H9 (cell line): Measurements from ENCODE around the gene NIT2. TPM values are rescaled to one million over a fixed set of nuclear protein-coding genes. Genes with fewer than 3 reads are reported as not detected.

Experiments used
- DNase-seq: peaks from one replicate; pipeline ENCODE4 v3.0.0-alpha.2; 2017
- H2AFZ ChIP-seq: one replicate; pipeline ENCODE4 v1.6.1; 2013; ENCODE audit warnings: mild to moderate bottlenecking, low read length, control low read depth, moderate library complexity
- H2AK5ac ChIP-seq: 2 replicates; pipeline ENCODE4 v1.6.1; 2013; ENCODE audit warnings: low read length, control low read depth, mixed read lengths; ENCODE audit not compliant: insufficient read length
- H2BK120ac ChIP-seq: one replicate; pipeline ENCODE4 v1.6.1; 2013; ENCODE audit warnings: low read depth, mild to moderate bottlenecking, low read length, control low read depth, inconsistent platforms; ENCODE audit not compliant: poor library complexity, severe bottlenecking
- H2BK12ac ChIP-seq: 2 replicates; pipeline ENCODE4 v1.6.1; 2013; ENCODE audit warnings: low read length, control low read depth, mixed read lengths, low read depth; ENCODE audit not compliant: insufficient read length
- H2BK15ac ChIP-seq: 2 replicates; pipeline ENCODE4 v1.6.1; 2013; ENCODE audit warnings: low read depth, low read length, control low read depth
- H2BK20ac ChIP-seq: one replicate; pipeline ENCODE4 v1.6.1; 2013; ENCODE audit warnings: low read depth, mild to moderate bottlenecking, low read length, control low read depth, inconsistent platforms; ENCODE audit not compliant: poor library complexity, severe bottlenecking
- H2BK5ac ChIP-seq: 2 replicates; pipeline ENCODE4 v1.6.1; 2013; ENCODE audit warnings: low read length, control low read depth, mixed read lengths; ENCODE audit not compliant: insufficient read length
- H3K14ac ChIP-seq: 2 replicates; pipeline ENCODE4 v1.6.1; 2013; ENCODE audit warnings: low read length, control low read depth; ENCODE audit not compliant: insufficient read depth
- H3K18ac ChIP-seq: 2 replicates; pipeline ENCODE4 v1.6.1; 2013; ENCODE audit warnings: low read depth, mild to moderate bottlenecking, mixed read lengths, low read length, control low read depth; ENCODE audit not compliant: insufficient read length
- H3K23ac ChIP-seq: 2 replicates; pipeline ENCODE4 v1.6.1; 2013; ENCODE audit warnings: low read length, control low read depth, mixed read lengths, low read depth; ENCODE audit not compliant: insufficient read length
- H3K23me2 ChIP-seq: 2 replicates; pipeline ENCODE4 v1.6.1; 2013; ENCODE audit warnings: low read depth, mild to moderate bottlenecking, mixed read lengths, low read length, control low read depth; ENCODE audit not compliant: insufficient read length, poor library complexity, severe bottlenecking
- H3K27ac ChIP-seq: 2 replicates; pipeline ENCODE4 v1.5.1; 2013; ENCODE audit warnings: low read length, control low read depth, mixed read lengths, low read depth; ENCODE audit not compliant: insufficient read length
- H3K27me3 ChIP-seq: 2 replicates; pipeline ENCODE4 v1.6.1; 2013; ENCODE audit warnings: low read length, control low read depth, inconsistent platforms; ENCODE audit not compliant: insufficient read depth
- H3K4ac ChIP-seq: 2 replicates; pipeline ENCODE4 v1.6.1; 2013; ENCODE audit warnings: low read depth, mild to moderate bottlenecking, control low read depth, inconsistent platforms, low read length, moderate library complexity
- H3K4me1 ChIP-seq: 2 replicates; pipeline ENCODE4 v1.6.1; 2013; ENCODE audit warnings: low read length, control low read depth, inconsistent platforms; ENCODE audit not compliant: insufficient read depth
- H3K4me2 ChIP-seq: 2 replicates; pipeline ENCODE4 v1.6.1; 2013; ENCODE audit warnings: low read length, control low read depth, mixed read lengths; ENCODE audit not compliant: insufficient read length, insufficient read depth
- H3K56ac ChIP-seq: 2 replicates; pipeline ENCODE4 v1.6.1; 2013; ENCODE audit warnings: low read depth, mild to moderate bottlenecking, mixed read lengths, low read length, control low read depth; ENCODE audit not compliant: insufficient read length
- H3K79me1 ChIP-seq: 2 replicates; pipeline ENCODE4 v1.6.1; 2013; ENCODE audit warnings: low read depth, mild to moderate bottlenecking, moderate library complexity, low read length, control low read depth, inconsistent platforms; ENCODE audit not compliant: insufficient read depth, poor library complexity, severe bottlenecking
- H3K79me2 ChIP-seq: 2 replicates; pipeline ENCODE4 v1.6.1; 2013; ENCODE audit warnings: low read length, control low read depth, inconsistent platforms; ENCODE audit not compliant: insufficient read depth
- H3K9ac ChIP-seq: 2 replicates; pipeline ENCODE4 v1.6.1; 2013; ENCODE audit warnings: low read length, control low read depth, mixed read lengths; ENCODE audit not compliant: insufficient read length; ENCODE audit errors: extremely low read depth
- H3K9me3 ChIP-seq: one replicate; pipeline ENCODE4 v1.6.1; 2013; ENCODE audit warnings: low read depth, low read length, inconsistent platforms; ENCODE audit not compliant: control insufficient read depth
- H3T11ph ChIP-seq: one replicate; pipeline ENCODE4 v1.6.1; 2013; ENCODE audit warnings: mild to moderate bottlenecking, low read length, control low read depth, inconsistent platforms
- H4K20me1 ChIP-seq: one replicate; pipeline ENCODE4 v1.6.1; 2013; ENCODE audit not compliant: control insufficient read depth, insufficient read length, insufficient read depth
- H4K5ac ChIP-seq: 2 replicates; pipeline ENCODE4 v1.6.1; 2013; ENCODE audit warnings: low read depth, mild to moderate bottlenecking, mixed read lengths, low read length, control low read depth; ENCODE audit not compliant: insufficient read length
- H4K8ac ChIP-seq: replicated peaks from 2 replicates; pipeline ENCODE4 v1.6.1; 2013; ENCODE audit warnings: low read length, control low read depth, mixed read lengths, low read depth; ENCODE audit not compliant: insufficient read length
- H4K91ac ChIP-seq: 2 replicates; pipeline ENCODE4 v1.6.1; 2013; ENCODE audit warnings: low read depth, mild to moderate bottlenecking, moderate library complexity, mixed read lengths, low read length, control low read depth; ENCODE audit not compliant: insufficient read length
- H3K27ac Mint-ChIP-seq, 3 experiments: 2 replicates in 2 of 3; 3 replicates in 1 of 3; pipeline ENCODE4 v1.8.0; 2020 to 2021; ENCODE audit warnings: mixed read lengths in 3 of 3, mild to moderate bottlenecking in 1 of 3, moderate library complexity in 1 of 3
- H3K27me3 Mint-ChIP-seq: 2 replicates; pipeline ENCODE4 v1.8.0; 2021; ENCODE audit warnings: low read depth, mild to moderate bottlenecking, moderate library complexity, mixed read lengths
- H3K36me3 Mint-ChIP-seq, 3 experiments: 2 replicates in 2 of 3; 3 replicates in 1 of 3; pipeline ENCODE4 v1.8.0; 2020 to 2021; ENCODE audit warnings: low read depth in 3 of 3, mixed read lengths in 3 of 3; ENCODE audit not compliant: insufficient read depth in 1 of 3
- H3K4me1 Mint-ChIP-seq, 2 experiments: 2 replicates each; pipeline ENCODE4 v1.8.0; 2020; ENCODE audit warnings: mixed read lengths in 2 of 2
- H3K4me3 Mint-ChIP-seq, 2 experiments: 2 replicates in 1 of 2; 3 replicates in 1 of 2; pipeline ENCODE4 v1.8.0; 2020 to 2021; ENCODE audit warnings: mild to moderate bottlenecking in 2 of 2, mixed read lengths in 2 of 2, moderate library complexity in 1 of 2
- H3K9me3 Mint-ChIP-seq, 2 experiments: 2 replicates in 1 of 2; 3 replicates in 1 of 2; pipeline ENCODE4 v1.8.0; 2020; ENCODE audit warnings: mild to moderate bottlenecking in 2 of 2, mixed read lengths in 2 of 2, moderate library complexity in 1 of 2
- WGBS: extraction: QIAGEN DNeasy Blood & Tissue Kit; methylation state at CpG from one replicate; pipeline ENCODE4 v1.1.7; 2013; ENCODE audit warnings: missing lambda C conversion rate, low lambda C conversion rate, mixed read lengths; ENCODE audit not compliant: insufficient read length; ENCODE audit errors: extremely low coverage; 5-methylcytosine and 5-hydroxymethylcytosine counted together
- total RNA-seq: library from RNA; stranded (reverse); gene quantifications from 2 replicates; pipeline ENCODE4 v1.2.1, GENCODE V29; 2021
- TF ChIP-seq, protein P1 (sequence below): fragments of 200-600 bp; sonication (generic); conservative IDR thresholded peaks from 3 replicates; pipeline ENCODE4 v1.8.0; 2021; ENCODE audit warnings: antibody characterized with exemption, mild to moderate bottlenecking

Gene NIT2
- total RNA-seq, 1 experiment from 2014 or later, result 26.6 TPM

DNA sequence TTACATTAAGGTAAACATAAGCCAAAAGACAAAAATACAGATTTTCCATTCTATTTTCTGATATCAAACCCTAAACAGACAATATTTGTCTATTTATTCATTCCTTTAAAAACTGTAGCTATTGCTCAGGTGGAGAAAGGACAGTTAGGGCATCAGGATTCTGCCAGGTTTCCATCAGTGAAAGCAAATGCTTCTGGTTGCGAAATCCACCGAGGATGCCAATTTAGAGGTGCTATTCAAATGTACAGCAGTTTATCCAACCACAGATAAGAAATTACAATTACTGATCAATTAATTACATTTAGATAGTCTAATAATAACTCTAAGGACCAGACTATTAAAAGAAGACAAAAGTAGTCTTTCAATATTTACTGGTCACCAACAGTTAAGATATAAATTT, 62.4 kb downstream of the NIT2 start:
- H4K5ac ChIP-seq, result no peak overlapping the region
- no peak overlapping the region for H3T11ph ChIP-seq
- H3K79me1 ChIP-seq, result peaks cover 3% of the 10 kb centered on the region
- H3K4me1 ChIP-seq, result 0 out of 2 replicates have a peak, but pooled peaks cover 2% of the 10 kb centered on the region
- no peak overlapping the region for H3K27ac Mint-ChIP-seq
- no peaks in the 10 kb centered on the region for H4K20me1 ChIP-seq
- H3K18ac ChIP-seq, result no peak overlapping the region
- no peak overlapping the region for H2BK15ac ChIP-seq
- no peak overlapping the region for H2BK120ac ChIP-seq
- H3K27ac ChIP-seq, result no peak overlapping the region
- peaks cover 6% of the 10 kb centered on the region for H3K23me2 ChIP-seq
- H3K9ac ChIP-seq, result no peak overlapping the region
- no CpG with 5 or more reads among the region's 2 CpGs for WGBS
- no peaks in the 10 kb centered on the region for H3K27me3 ChIP-seq
- no peak overlapping the region for H3K56ac ChIP-seq
- H3K79me2 ChIP-seq, result peaks cover 34% of the 10 kb centered on the region; the same call in 1 of the 2 replicates
- H3K9me3 ChIP-seq, result no peaks in the 10 kb centered on the region
- H2BK20ac ChIP-seq, result no peak overlapping the region
- H3K4me1 Mint-ChIP-seq, result peaks cover 20 to 28% of the 10 kb centered on the region in 2 experiments
- H3K27me3 Mint-ChIP-seq, result peaks cover 4% of the 10 kb centered on the region
- no peak overlapping the region for H2AK5ac ChIP-seq
- TF ChIP-seq, protein P1, sequence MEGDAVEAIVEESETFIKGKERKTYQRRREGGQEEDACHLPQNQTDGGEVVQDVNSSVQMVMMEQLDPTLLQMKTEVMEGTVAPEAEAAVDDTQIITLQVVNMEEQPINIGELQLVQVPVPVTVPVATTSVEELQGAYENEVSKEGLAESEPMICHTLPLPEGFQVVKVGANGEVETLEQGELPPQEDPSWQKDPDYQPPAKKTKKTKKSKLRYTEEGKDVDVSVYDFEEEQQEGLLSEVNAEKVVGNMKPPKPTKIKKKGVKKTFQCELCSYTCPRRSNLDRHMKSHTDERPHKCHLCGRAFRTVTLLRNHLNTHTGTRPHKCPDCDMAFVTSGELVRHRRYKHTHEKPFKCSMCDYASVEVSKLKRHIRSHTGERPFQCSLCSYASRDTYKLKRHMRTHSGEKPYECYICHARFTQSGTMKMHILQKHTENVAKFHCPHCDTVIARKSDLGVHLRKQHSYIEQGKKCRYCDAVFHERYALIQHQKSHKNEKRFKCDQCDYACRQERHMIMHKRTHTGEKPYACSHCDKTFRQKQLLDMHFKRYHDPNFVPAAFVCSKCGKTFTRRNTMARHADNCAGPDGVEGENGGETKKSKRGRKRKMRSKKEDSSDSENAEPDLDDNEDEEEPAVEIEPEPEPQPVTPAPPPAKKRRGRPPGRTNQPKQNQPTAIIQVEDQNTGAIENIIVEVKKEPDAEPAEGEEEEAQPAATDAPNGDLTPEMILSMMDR, result no peak
- no peaks in the 10 kb centered on the region for H3K9me3 Mint-ChIP-seq
- H4K8ac ChIP-seq, result no peak overlapping the region
- no peak overlapping the region for H3K23ac ChIP-seq
- no peak overlapping the region for H3K4me2 ChIP-seq
- no peak for DNase-seq
- no peak overlapping the region for H3K4me3 Mint-ChIP-seq
- no peak overlapping the region for H2BK12ac ChIP-seq
- H3K14ac ChIP-seq, result no peak overlapping the region
- no peak overlapping the region for H2AFZ ChIP-seq
- H3K4ac ChIP-seq, result no peak overlapping the region
- H4K91ac ChIP-seq, result no peak overlapping the region
- H2BK5ac ChIP-seq, result no peak overlapping the region
- peaks cover 0 to 17% (median 4%) of the 10 kb centered on the region in 3 experiments; a peak in 4 of 7 replicates for H3K36me3 Mint-ChIP-seq
